HUDEP-2 (cell line): ENCODE measurements around the gene IL6R.

Experiments used
- DNase-seq, 76 experiments: peaks; one replicate each; lab custom pipeline; 2025; ENCODE audit not compliant: unreplicated experiment in 76 of 76; lab: John Stamatoyannopoulos, UW

Gene IL6R

GRCh38 chr1:154501423-154502065, 96.4 kb downstream of the IL6R start:
- DNase-seq, result peak in 11 of 76 experiments; percentile 2 to 41 (median 14)

GRCh38 chr1:154502066-154502743, 97.1 kb downstream of the IL6R start, which contains the start of the genes SHE and TDRD10:
Gene SHE (minus strand): TSS chr1:154502412. CDS start chr1:154502026, 386 bp downstream.
Gene TDRD10 (plus strand): TSS chr1:154502219. CDS start chr1:154506904, 4,685 bp downstream.
- DNase-seq, result peak in 39 of 76 experiments; percentile 8 to 75 (median 41)

GRCh38 chr1:154502744-154503115, 97.6 kb downstream of the IL6R start:
- peak in 52 of 76 experiments; percentile 14 to 80 (median 46) for DNase-seq

- DNase-seq, result no peak
Observed at GRCh38 chr1:154503898-154504297, 98.8 kb downstream of the IL6R start.

GRCh38 chr1:154512760-154513159, 107.6 kb downstream of the IL6R start:
- DNase-seq, result no peak

- no peak for DNase-seq
Observed at GRCh38 chr1:154514066-154514553, 109.0 kb downstream of the IL6R start.

GRCh38 chr1:154517661-154518060, 112.5 kb downstream of the IL6R start:
- no peak for DNase-seq
